T-helper 2 cell (primary cell): ENCODE data around the gene SMAD6.
A peak's percentile ranks its signal among the peaks of the same experiment; 100 is the strongest.

ENCODE experiments used
- DNase-seq, 5 experiments: peaks; one replicate each; pipeline versions ENCODE4 v3.0.0 to v3.0.0-alpha.2; 2012 to 2022

Gene SMAD6

GRCh38 chr15:66778314-66778665 is 76.3 kb downstream of the SMAD6 start:
- no peak for DNase-seq

- DNase-seq, result no peak
Measured at GRCh38 chr15:66778716-66779115, 76.7 kb downstream of the SMAD6 start.

- DNase-seq, result no peak
Measured at GRCh38 chr15:66779331-66780009, 77.4 kb downstream of the SMAD6 start.

GRCh38 chr15:66780172-66780972 is 78.3 kb downstream of the SMAD6 start:
- DNase-seq, result no peak

GRCh38 chr15:66780973-66781718 is 79.1 kb downstream of the SMAD6 start:
- DNase-seq, result no peak

GRCh38 chr15:66782785-66783184 is 80.7 kb downstream of the SMAD6 start:
- no peak for DNase-seq

GRCh38 chr15:66783314-66783713 is 81.3 kb downstream of the SMAD6 start:
- DNase-seq, result no peak

- DNase-seq, result no peak
Measured at GRCh38 chr15:66783725-66784124, 81.7 kb downstream of the SMAD6 start.

- no peak for DNase-seq
Measured at GRCh38 chr15:66784174-66784573, 82.1 kb downstream of the SMAD6 start.

- no peak for DNase-seq
Measured at GRCh38 chr15:66785637-66786036, 83.6 kb downstream of the SMAD6 start.

GRCh38 chr15:66786222-66786621 is 84.2 kb downstream of the SMAD6 start:
- DNase-seq, result no peak

- no peak for DNase-seq
Measured at GRCh38 chr15:66786708-66787488, 84.9 kb downstream of the SMAD6 start.

- DNase-seq, result no peak
Measured at GRCh38 chr15:66787489-66787871, 85.4 kb downstream of the SMAD6 start.

GRCh38 chr15:66788024-66788423 is 86.0 kb downstream of the SMAD6 start:
- DNase-seq, result no peak

GRCh38 chr15:66789029-66790025 is 87.3 kb downstream of the SMAD6 start:
- peak in 1 of 5 experiments; percentile 23 for DNase-seq

GRCh38 chr15:66795851-66796250 is 93.8 kb downstream of the SMAD6 start:
- DNase-seq, result no peak

GRCh38 chr15:66796343-66796742 is 94.3 kb downstream of the SMAD6 start:
- no peak for DNase-seq

GRCh38 chr15:66797921-66798320 is 95.9 kb downstream of the SMAD6 start:
- no peak for DNase-seq

- no peak for DNase-seq
Measured at GRCh38 chr15:66798426-66799061, 96.5 kb downstream of the SMAD6 start.

GRCh38 chr15:66799242-66799641 is 97.2 kb downstream of the SMAD6 start:
- DNase-seq, result no peak
